HepG2 (cell line): ENCODE data around the gene PJA2. TPM values are rescaled to one million over a fixed set of nuclear protein-coding genes. Genes with fewer than 3 reads are reported as not detected.
A peak's percentile ranks its signal among the peaks of the same experiment; 100 is the strongest.

Experiments
- ATAC-seq: fragments of 200-7000 bp; cut with Tn5 transposase; 3 replicates; pipeline ENCODE4 v1.9.1; 2020; ENCODE audit warnings: mild to moderate bottlenecking, moderate library complexity
- BruUV-seq: library from RNA; stranded (reverse); fragments of 400-500 nt; replicated peaks from 2 replicates; lab custom pipeline; 2021; lab: Mats Ljungman, UMichigan
- CTCF ChIA-PET: fragments of 300-600 bp; formaldehyde crosslinking; extraction: SDS; loops from one replicate; lab custom pipeline; 2021; ENCODE audit warnings: low total read pairs, inconsistent platforms, low intra/inter-chr PET ratio; lab: Yijun Ruan, JAX
- POLR2A ChIA-PET: fragments of 350-600 bp; sonication (Branson Sonifier 250); formaldehyde crosslinking; loops from one replicate; lab custom pipeline; 2020; ENCODE audit warnings: antibody characterized with exemption, inconsistent platforms; lab: Yijun Ruan, JAX
- DNase-seq: peaks from one replicate; pipeline ENCODE4 v3.0.0-alpha.2; 2015; ENCODE audit warnings: low spot score
- FAIRE-seq: peaks from 3 replicates; lab custom pipeline; 2011; peaks lifted over from hg19 to GRCh38; lab: Jason Lieb, UNC
- H2AFZ ChIP-seq: one replicate; pipeline ENCODE4 v1.6.1; 2011; ENCODE audit warnings: low read length, inconsistent platforms
- H3K27ac ChIP-seq: fragments of 300-600 bp; 3 replicates; pipeline ENCODE4 v1.8.0; 2011; ENCODE audit warnings: mixed run types, mild to moderate bottlenecking, mixed read lengths, low read length, inconsistent platforms; ENCODE audit not compliant: insufficient read depth; ENCODE audit errors: extremely low read length
- H3K27me3 ChIP-seq, 2 experiments: fragments of 200-600 bp in 1 of 2; 2 replicates in 1 of 2; 3 replicates in 1 of 2; pipeline versions ENCODE4 v1.6.0 to v1.8.0; 2011; ENCODE audit warnings: low read length in 2 of 2, mild to moderate bottlenecking in 2 of 2, moderate library complexity in 2 of 2, inconsistent platforms in 1 of 2; ENCODE audit not compliant: insufficient read depth in 2 of 2, control insufficient read depth in 1 of 2
- H3K36me3 ChIP-seq, 2 experiments: fragments of 200-600 bp in 1 of 2; replicated peaks in 1 of 2; 2 replicates in 1 of 2; 3 replicates in 1 of 2; pipeline versions ENCODE4 v1.5.1 to v1.8.0; 2011; ENCODE audit warnings: low read length in 2 of 2, inconsistent platforms in 1 of 2; ENCODE audit not compliant: insufficient read depth in 2 of 2, control insufficient read depth in 1 of 2
- H3K4me1 ChIP-seq: 2 replicates; pipeline ENCODE4 v1.5.1; 2012; ENCODE audit warnings: low read length, inconsistent platforms; ENCODE audit not compliant: insufficient read depth
- H3K4me2 ChIP-seq: 2 replicates; pipeline ENCODE4 v1.6.0; 2011; ENCODE audit warnings: low read depth, low read length, inconsistent platforms
- H3K4me3 ChIP-seq, 3 experiments: fragments of 200-600 bp in 1 of 3; sonication (generic), shearing (Covaris generic) in 1 of 3; replicated peaks in 1 of 3; 2 replicates each; pipeline ENCODE4 v1.5.1; 2011 to 2016; ENCODE audit warnings: low read length in 3 of 3, inconsistent platforms in 2 of 3, low read depth in 2 of 3, mild to moderate bottlenecking in 2 of 3, control low read depth in 1 of 3, mixed read lengths in 1 of 3; ENCODE audit not compliant: insufficient read depth in 1 of 3
- H3K79me2 ChIP-seq: one replicate; pipeline ENCODE4 v1.6.1; 2011; ENCODE audit warnings: low read length, inconsistent platforms; ENCODE audit not compliant: insufficient read depth
- H3K9ac ChIP-seq: 2 replicates; pipeline ENCODE4 v1.6.0; 2011; ENCODE audit warnings: mild to moderate bottlenecking, low read depth, low read length, inconsistent platforms; ENCODE audit not compliant: insufficient read depth
- H3K9me3 ChIP-seq: 2 replicates; pipeline ENCODE4 v1.5.1; 2012; ENCODE audit warnings: mild to moderate bottlenecking, low read length
- H4K20me1 ChIP-seq: 2 replicates; pipeline ENCODE4 v1.6.0; 2011; ENCODE audit warnings: inconsistent platforms, mild to moderate bottlenecking, low read length, moderate library complexity; ENCODE audit not compliant: insufficient read depth
- CEBPB ChIP-seq: IDR thresholded peaks from 2 replicates; pipeline ENCODE4 v1.6.1; 2011; ENCODE audit warnings: low read depth, low read length, improper control_type of control experiment, borderline replicate concordance
- CEBPG ChIP-seq: IDR thresholded peaks from 2 replicates; pipeline ENCODE4 v1.6.1; 2016
- MAFF ChIP-seq: IDR thresholded peaks from 2 replicates; pipeline ENCODE4 v1.6.1; 2011; ENCODE audit warnings: low read depth, low read length, improper control_type of control experiment
- MAFK ChIP-seq, 2 experiments: IDR thresholded peaks in 1 of 2; conservative IDR thresholded peaks in 1 of 2; 2 replicates each; pipeline ENCODE4 v1.6.1; 2011; ENCODE audit warnings: improper control_type of control experiment in 2 of 2, low read length in 2 of 2
- SOX5 ChIP-seq: IDR thresholded peaks from 2 replicates; pipeline ENCODE4 v1.6.1; 2016; ENCODE audit warnings: borderline replicate concordance
- ZNF652 ChIP-seq: IDR thresholded peaks from 2 replicates; pipeline ENCODE4 v1.6.1; 2016; ENCODE audit warnings: low read depth, borderline replicate concordance
- WGBS: methylation state at CpG from one replicate; pipeline ENCODE4 v1.1.6; 2017; ENCODE audit warnings: low lambda C conversion rate; 5-methylcytosine and 5-hydroxymethylcytosine counted together
- in situ Hi-C: cut with HindIII; loops from 2 replicates; pipeline ENCODE4 v1.10.0; 2017; ENCODE audit warnings: low pct_unique_long_range_greater_than_20kb; ENCODE audit not compliant: extremely low pct_ligation_motif_present
- intact Hi-C: fragments of 100-400 bp; cut with micrococcal nuclease; formaldehyde crosslinking; loops from one replicate; pipeline ENCODE4 v1.10.0; 2022; ENCODE audit not compliant: unreplicated experiment
- polyA plus RNA-seq, 8 experiments: library from polyadenylated mRNA; depleted of rRNA in 3 of 8; stranded (reverse) in 7 of 8; unstranded in 1 of 8; fragments of >200 nt; fragmentation: Illumina TruSeq in 4 of 8; extraction: Trizol in 4 of 8; gene quantifications; 2 replicates each; pipeline versions ENCODE4 v1.2.1 to v1.2.3, GENCODE V29; 2011 to 2016; ENCODE audit warnings: low read depth in 4 of 8, missing spikeins in 1 of 8, mixed read lengths in 1 of 8; ENCODE audit not compliant: insufficient read depth in 1 of 8
- total RNA-seq, 5 experiments: library from RNA; depleted of rRNA; stranded (reverse); fragments of >200 nt; fragmentation: Illumina TruSeq; extraction: Trizol; gene quantifications; 2 replicates each; pipeline ENCODE4 v1.2.3, GENCODE V29; 2016; ENCODE audit warnings: low read depth in 1 of 5
- TF ChIP-seq, protein P1 (sequence below): fragments of 450-650 bp; IDR thresholded peaks from 2 replicates; pipeline ENCODE4 v1.6.1; 2016
- TF ChIP-seq, protein P2 (sequence below): sonication (generic); formaldehyde crosslinking; IDR thresholded peaks from 2 replicates; pipeline ENCODE4 v1.9.0; 2021; ENCODE audit warnings: missing genetic modification reagents, borderline replicate concordance

The PJA2 gene
- total and polyA plus RNA-seq, 2 of the 13 experiments (the other 11 are each of a cell fraction or from before 2014, with no cell fraction given) = 39.4 to 41.4 TPM

GRCh38 chr5:109318455-109319108, 91.2 kb downstream of the PJA2 start:
- Histone ChIP-seq H3K4me1 (peaks cover 17% of the 10 kb centered on the region), H3K9ac (no peak overlapping the region), H3K79me2 (no peaks in the 10 kb centered on the region), H4K20me1 (no peaks in the 10 kb centered on the region), H3K27ac (no peak overlapping the region), H3K36me3 (no peaks in the 10 kb centered on the region), H3K4me2 (peak overlapping the region; percentile 14; the same call in 1 of the 2 replicates), H2AFZ (no peak overlapping the region), H3K27me3 (no peaks in the 10 kb centered on the region), H3K4me3 (no peak overlapping the region), H3K9me3 (no peaks in the 10 kb centered on the region)
- intact Hi-C loops (no loop called here), in situ Hi-C loops (no loop called here)
- ChIA-PET CTCF (no interaction called here), POLR2A (no interaction called here)
- 3% methylated on average over 9 of the region's 9 CpGs for WGBS
- ATAC-seq (peak; percentile 57), DNase-seq (peak; percentile 9), FAIRE-seq (no peak)
- no TSS peak for BruUV-seq
- TF ChIP-seq SOX5 (CRISPR knock-in tag) = no peak
- TF ChIP-seq ZNF652 (CRISPR knock-in tag) = peak; percentile 26; the same call in 1 of the 2 replicates
- peak; percentile 38; the same call in 1 of the 2 replicates for TF ChIP-seq CEBPB
- peak; percentile 48; the same call in 1 of the 2 replicates for TF ChIP-seq CEBPG
- TF ChIP-seq MAFF = peak; percentile 66
- peak; percentile 70 to 73 for TF ChIP-seq MAFK (conservative IDR thresholded peaks at IDR 0.05 in 1 of 2, IDR thresholded peaks at IDR 0.05 in 1 of 2; ENCODE audit: low read length in 2 of 2)

DNA sequence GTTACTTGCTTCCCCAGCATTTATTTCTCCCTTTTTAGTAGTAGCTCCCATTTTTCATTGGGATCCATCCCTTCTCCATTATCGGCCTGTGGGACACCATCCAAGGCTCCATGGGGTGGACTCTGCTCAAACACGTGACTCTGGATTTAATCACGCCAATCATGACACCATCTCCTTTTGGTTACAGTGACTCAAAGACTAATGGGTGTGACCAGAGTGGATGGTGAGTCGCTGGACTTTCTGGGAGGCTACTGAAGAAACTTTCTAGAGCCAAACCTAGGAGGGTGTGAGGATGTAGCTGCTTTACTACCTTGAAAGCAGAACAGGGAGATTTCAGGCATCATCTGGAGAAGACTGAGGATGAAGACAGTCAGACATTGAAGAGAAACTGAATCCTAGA, 93.1 kb downstream of the PJA2 start:
- Histone ChIP-seq H3K9me3 (no peaks in the 10 kb centered on the region), H3K4me1 (peaks cover 17% of the 10 kb centered on the region), H4K20me1 (no peaks in the 10 kb centered on the region), H3K4me2 (no peak overlapping the region), H3K79me2 (no peaks in the 10 kb centered on the region), H3K36me3 (no peaks in the 10 kb centered on the region), H2AFZ (no peak overlapping the region), H3K27ac (no peak overlapping the region), H3K9ac (no peak overlapping the region), H3K4me3 (no peak overlapping the region), H3K27me3 (no peaks in the 10 kb centered on the region)
- 33% methylated on average over 4 of the region's 4 CpGs for WGBS
- intact Hi-C loops (no loop called here), in situ Hi-C loops (no loop called here)
- no peak for FAIRE-seq
- no peak for ATAC-seq
- ChIA-PET CTCF (no interaction called here), POLR2A (no interaction called here)
- TF ChIP-seq, protein P1, sequence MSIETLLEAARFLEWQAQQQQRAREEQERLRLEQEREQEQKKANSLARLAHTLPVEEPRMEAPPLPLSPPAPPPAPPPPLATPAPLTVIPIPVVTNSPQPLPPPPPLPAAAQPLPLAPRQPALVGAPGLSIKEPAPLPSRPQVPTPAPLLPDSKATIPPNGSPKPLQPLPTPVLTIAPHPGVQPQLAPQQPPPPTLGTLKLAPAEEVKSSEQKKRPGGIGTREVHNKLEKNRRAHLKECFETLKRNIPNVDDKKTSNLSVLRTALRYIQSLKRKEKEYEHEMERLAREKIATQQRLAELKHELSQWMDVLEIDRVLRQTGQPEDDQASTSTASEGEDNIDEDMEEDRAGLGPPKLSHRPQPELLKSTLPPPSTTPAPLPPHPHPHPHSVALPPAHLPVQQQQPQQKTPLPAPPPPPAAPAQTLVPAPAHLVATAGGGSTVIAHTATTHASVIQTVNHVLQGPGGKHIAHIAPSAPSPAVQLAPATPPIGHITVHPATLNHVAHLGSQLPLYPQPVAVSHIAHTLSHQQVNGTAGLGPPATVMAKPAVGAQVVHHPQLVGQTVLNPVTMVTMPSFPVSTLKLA = 0 out of 2 replicates have a peak, but pooled peaks have one; percentile 5
- TF ChIP-seq, protein P2, sequence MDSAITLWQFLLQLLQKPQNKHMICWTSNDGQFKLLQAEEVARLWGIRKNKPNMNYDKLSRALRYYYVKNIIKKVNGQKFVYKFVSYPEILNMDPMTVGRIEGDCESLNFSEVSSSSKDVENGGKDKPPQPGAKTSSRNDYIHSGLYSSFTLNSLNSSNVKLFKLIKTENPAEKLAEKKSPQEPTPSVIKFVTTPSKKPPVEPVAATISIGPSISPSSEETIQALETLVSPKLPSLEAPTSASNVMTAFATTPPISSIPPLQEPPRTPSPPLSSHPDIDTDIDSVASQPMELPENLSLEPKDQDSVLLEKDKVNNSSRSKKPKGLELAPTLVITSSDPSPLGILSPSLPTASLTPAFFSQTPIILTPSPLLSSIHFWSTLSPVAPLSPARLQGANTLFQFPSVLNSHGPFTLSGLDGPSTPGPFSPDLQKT = no peak
- BruUV-seq = no TSS peak
- no peak for DNase-seq
